HEK293 (cell line): ENCODE data around the gene HECTD4.

Source experiments
- CTCF ChIA-PET: fragments of 350-600 bp; formaldehyde crosslinking; extraction: SDS; loops from one replicate; lab custom pipeline; 2021; ENCODE audit warnings: antibody characterized with exemption; lab: Yijun Ruan, JAX
- POLR2A ChIA-PET: fragments of 300-600 bp; formaldehyde crosslinking; extraction: SDS; loops from one replicate; lab custom pipeline; 2020; ENCODE audit warnings: antibody characterized with exemption, inconsistent platforms; lab: Yijun Ruan, JAX
- H3K27ac ChIP-seq: fragments of 200-500 bp; sonication (Bioruptor generic); 2 replicates; pipeline ENCODE4 v1.5.1; 2014; ENCODE audit warnings: low read depth, low read length, control low read depth, inconsistent platforms; ENCODE audit errors: extremely low read depth
- H3K36me3 ChIP-seq, 2 experiments: fragments of 200-500 bp in 1 of 2; sonication (Bioruptor generic) in 1 of 2; 1 replicate in 1 of 2; 2 replicates in 1 of 2; pipeline ENCODE4 v1.5.1; 2014 to 2017; ENCODE audit warnings: inconsistent platforms in 2 of 2, low read length in 2 of 2; ENCODE audit not compliant: control insufficient read depth in 2 of 2, insufficient read depth in 1 of 2
- H3K4me1 ChIP-seq: fragments of 200-500 bp; sonication (Bioruptor generic); 2 replicates; pipeline ENCODE4 v1.5.1; 2014; ENCODE audit warnings: mild to moderate bottlenecking, low read length, inconsistent platforms; ENCODE audit not compliant: control insufficient read depth, insufficient read depth
- H3K4me3 ChIP-seq: 2 replicates; pipeline ENCODE4 v1.5.1; 2011; ENCODE audit warnings: low read depth, mild to moderate bottlenecking, control low read depth, low read length, moderate library complexity
- H3K9me3 ChIP-seq: fragments of 200-500 bp; sonication (Bioruptor generic); 2 replicates; pipeline ENCODE4 v1.5.1; 2014; ENCODE audit warnings: low read depth, low read length, inconsistent platforms; ENCODE audit not compliant: control insufficient read depth, insufficient read depth
- GLIS1 ChIP-seq: fragments of 450-650 bp; formaldehyde crosslinking; IDR thresholded peaks from 2 replicates; pipeline ENCODE4 v1.5.1; 2016; ENCODE audit warnings: missing biosample characterization, missing genetic modification characterization
- GLIS2 ChIP-seq: fragments of 450-650 bp; formaldehyde crosslinking; IDR thresholded peaks from 2 replicates; pipeline ENCODE4 v1.5.1; 2016; ENCODE audit warnings: missing biosample characterization, missing genetic modification characterization
- HIC1 ChIP-seq: fragments of 450-650 bp; formaldehyde crosslinking; IDR thresholded peaks from 2 replicates; pipeline ENCODE4 v1.5.1; 2016; ENCODE audit warnings: missing biosample characterization, missing genetic modification characterization
- HOXA7 ChIP-seq: sonication (generic); formaldehyde crosslinking; IDR thresholded peaks from 2 replicates; pipeline ENCODE4 v1.8.1; 2022; ENCODE audit warnings: missing genetic modification reagents, borderline replicate concordance
- MEIS1 ChIP-seq: sonication (generic); formaldehyde crosslinking; IDR thresholded peaks from 2 replicates; pipeline ENCODE4 v1.8.1; 2022; ENCODE audit warnings: missing genetic modification reagents, mild to moderate bottlenecking, borderline replicate concordance
- SP7 ChIP-seq: fragments of 450-650 bp; formaldehyde crosslinking; IDR thresholded peaks from 2 replicates; pipeline ENCODE4 v1.5.1; 2016; ENCODE audit warnings: missing biosample characterization, missing genetic modification characterization
- ZBTB1 ChIP-seq: fragments of 450-650 bp; formaldehyde crosslinking; IDR thresholded peaks from 2 replicates; pipeline ENCODE4 v1.5.1; 2016; ENCODE audit warnings: missing biosample characterization, missing genetic modification characterization
- ZNF10 ChIP-seq: fragments of 450-650 bp; formaldehyde crosslinking; IDR thresholded peaks from 2 replicates; pipeline ENCODE4 v1.5.1; 2017; ENCODE audit warnings: missing biosample characterization, missing genetic modification characterization
- ZNF132 ChIP-seq: fragments of 450-650 bp; formaldehyde crosslinking; IDR thresholded peaks from 2 replicates; pipeline ENCODE4 v1.5.1; 2017; ENCODE audit warnings: missing biosample characterization, missing genetic modification characterization, borderline replicate concordance
- ZNF184 ChIP-seq: fragments of 450-650 bp; IDR thresholded peaks from 2 replicates; pipeline ENCODE4 v1.5.1; 2018; ENCODE audit warnings: missing biosample characterization, mild to moderate bottlenecking, missing genetic modification characterization
- ZNF19 ChIP-seq: fragments of 450-650 bp; formaldehyde crosslinking; IDR thresholded peaks from 2 replicates; pipeline ENCODE4; 2016; ENCODE audit warnings: missing biosample characterization, missing genetic modification characterization, low read depth
- ZNF23 ChIP-seq: fragments of 450-650 bp; formaldehyde crosslinking; IDR thresholded peaks from 2 replicates; pipeline ENCODE4 v1.5.1; 2016; ENCODE audit warnings: missing biosample characterization, missing genetic modification characterization, borderline replicate concordance
- ZNF335 ChIP-seq: fragments of 450-650 bp; formaldehyde crosslinking; conservative IDR thresholded peaks from 2 replicates; pipeline ENCODE4 v1.5.1; 2016; ENCODE audit warnings: missing biosample characterization, missing genetic modification characterization
- ZNF341 ChIP-seq: fragments of 450-650 bp; formaldehyde crosslinking; IDR thresholded peaks from 2 replicates; pipeline ENCODE4; 2016; ENCODE audit warnings: low read depth, missing biosample characterization, missing genetic modification characterization
- ZNF354C ChIP-seq: fragments of 450-650 bp; formaldehyde crosslinking; IDR thresholded peaks from 2 replicates; pipeline ENCODE4 v1.5.1; 2016; ENCODE audit warnings: missing biosample characterization, missing genetic modification characterization, low read depth, borderline replicate concordance
- ZNF394 ChIP-seq: fragments of 450-650 bp; formaldehyde crosslinking; IDR thresholded peaks from 2 replicates; pipeline ENCODE4 v1.5.1; 2016; ENCODE audit warnings: missing biosample characterization, missing genetic modification characterization, mild to moderate bottlenecking, moderate library complexity, borderline replicate concordance
- ZNF600 ChIP-seq: fragments of 450-650 bp; formaldehyde crosslinking; IDR thresholded peaks from 2 replicates; pipeline ENCODE4 v1.5.1; 2016; ENCODE audit warnings: missing biosample characterization, missing genetic modification characterization
- TF ChIP-seq, protein P1 (sequence below): fragments of 450-650 bp; formaldehyde crosslinking; IDR thresholded peaks from 2 replicates; pipeline ENCODE4 v1.5.1; 2016; ENCODE audit warnings: missing biosample characterization, missing genetic modification characterization

The HECTD4 gene

DNA sequence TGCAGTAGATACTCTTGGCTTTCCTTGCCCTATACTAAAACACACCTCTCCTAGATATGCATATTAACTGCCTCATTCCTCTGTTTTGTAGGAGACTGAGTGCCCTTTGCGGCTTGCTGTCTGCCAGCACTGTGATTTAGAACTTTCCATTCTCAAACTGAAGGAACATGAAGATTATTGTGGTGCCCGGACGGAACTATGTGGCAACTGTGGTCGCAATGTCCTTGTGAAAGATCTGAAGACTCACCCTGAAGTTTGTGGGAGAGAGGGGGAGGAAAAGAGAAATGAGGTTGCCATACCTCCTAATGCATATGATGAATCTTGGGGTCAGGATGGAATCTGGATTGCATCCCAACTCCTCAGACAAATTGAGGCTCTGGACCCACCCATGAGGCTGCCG lies 241.5 kb downstream of the HECTD4 start:
- POLR2A ChIA-PET: interaction anchor here (1.7 kb wide), 1 partner anchor 14 kb away, joined by 9 read pairs; no protein-coding TSS in a partner anchor
- Histone ChIP-seq H3K36me3 (peaks cover 85 to 93% of the 10 kb centered on the region in 2 experiments), H3K9me3 (no peaks in the 10 kb centered on the region), H3K27ac (no peak overlapping the region), H3K4me1 (no peaks in the 10 kb centered on the region), H3K4me3 (no peak overlapping the region)
- CTCF ChIA-PET: no interaction called here
- TF ChIP-seq GLIS2 (tag by site-specific recombination) (no peak), MEIS1 (CRISPR knock-in tag) (no peak), ZBTB1 (no peak), ZNF354C (tag by site-specific recombination) (no peak), GLIS1 (tag by site-specific recombination) (no peak), SP7 (tag by site-specific recombination) (no peak), HIC1 (tag by site-specific recombination) (no peak), ZNF10 (tag by site-specific recombination) (no peak), HOXA7 (CRISPR knock-in tag) (no peak), ZNF394 (tag by site-specific recombination) (no peak), ZNF23 (tag by site-specific recombination) (no peak), ZNF132 (no peak), ZNF19 (tag by site-specific recombination) (no peak), ZNF335 (tag by site-specific recombination) (no peak)
- TF ChIP-seq, protein P1, sequence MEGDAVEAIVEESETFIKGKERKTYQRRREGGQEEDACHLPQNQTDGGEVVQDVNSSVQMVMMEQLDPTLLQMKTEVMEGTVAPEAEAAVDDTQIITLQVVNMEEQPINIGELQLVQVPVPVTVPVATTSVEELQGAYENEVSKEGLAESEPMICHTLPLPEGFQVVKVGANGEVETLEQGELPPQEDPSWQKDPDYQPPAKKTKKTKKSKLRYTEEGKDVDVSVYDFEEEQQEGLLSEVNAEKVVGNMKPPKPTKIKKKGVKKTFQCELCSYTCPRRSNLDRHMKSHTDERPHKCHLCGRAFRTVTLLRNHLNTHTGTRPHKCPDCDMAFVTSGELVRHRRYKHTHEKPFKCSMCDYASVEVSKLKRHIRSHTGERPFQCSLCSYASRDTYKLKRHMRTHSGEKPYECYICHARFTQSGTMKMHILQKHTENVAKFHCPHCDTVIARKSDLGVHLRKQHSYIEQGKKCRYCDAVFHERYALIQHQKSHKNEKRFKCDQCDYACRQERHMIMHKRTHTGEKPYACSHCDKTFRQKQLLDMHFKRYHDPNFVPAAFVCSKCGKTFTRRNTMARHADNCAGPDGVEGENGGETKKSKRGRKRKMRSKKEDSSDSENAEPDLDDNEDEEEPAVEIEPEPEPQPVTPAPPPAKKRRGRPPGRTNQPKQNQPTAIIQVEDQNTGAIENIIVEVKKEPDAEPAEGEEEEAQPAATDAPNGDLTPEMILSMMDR (tag by site-specific recombination): no peak

- CTCF ChIA-PET: interaction anchor here (0.6 kb wide), 1 partner anchor 63 kb away, joined by 3 read pairs; no protein-coding TSS in a partner anchor
- H3K4me3 ChIP-seq: no peak overlapping the region
- no peak for TF ChIP-seq ZNF341 (tag by site-specific recombination)
- H3K27ac ChIP-seq: no peak overlapping the region
- POLR2A ChIA-PET: no interaction called here
- H3K36me3 ChIP-seq: peaks cover 47 to 73% of the 10 kb centered on the region in 2 experiments
- no peaks in the 10 kb centered on the region for H3K9me3 ChIP-seq
- no peaks in the 10 kb centered on the region for H3K4me1 ChIP-seq
Observed at GRCh38 chr12:112134731-112135130, 247.5 kb downstream of the HECTD4 start.

DNA sequence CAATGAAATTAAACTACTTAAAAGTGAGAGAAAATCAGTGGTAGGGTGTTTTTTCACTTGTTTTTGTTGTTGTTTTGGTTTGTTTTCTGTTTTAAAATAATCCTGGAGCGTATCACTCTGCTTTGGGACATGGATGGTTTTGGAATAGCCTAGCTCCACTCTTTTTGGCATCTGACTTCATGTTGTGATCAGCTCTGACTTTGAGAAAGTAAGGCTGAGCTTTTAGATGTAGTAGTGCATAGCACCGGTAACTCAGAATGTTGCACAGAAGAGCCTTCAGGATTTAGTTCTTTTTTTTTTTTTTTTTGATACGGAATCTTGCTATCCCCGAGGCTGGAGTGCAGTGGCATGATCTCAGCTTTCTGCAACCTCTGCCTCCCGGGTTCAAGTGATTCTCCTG lies 248.8 kb downstream of the HECTD4 start:
- peak; percentile 68; the same call in 1 of the 2 replicates for TF ChIP-seq ZNF600 (tag by site-specific recombination)
- TF ChIP-seq ZNF184 (tag by site-specific recombination): no peak
- TF ChIP-seq SP7 (tag by site-specific recombination): no peak
- Histone ChIP-seq H3K9me3 (no peaks in the 10 kb centered on the region), H3K36me3 (peaks cover 34 to 61% of the 10 kb centered on the region in 2 experiments), H3K27ac (no peak overlapping the region), H3K4me1 (no peaks in the 10 kb centered on the region), H3K4me3 (no peak overlapping the region)
- ChIA-PET CTCF (interaction anchor here (0.6 to 1.1 kb wide), 4 partner anchors 21 to 333 kb away, joined by 3 to 6 read pairs (median 4); no protein-coding TSS in a partner anchor), POLR2A (interaction anchor here (0.7 to 1.9 kb wide), 2 partner anchors 11 to 30 kb away, joined by 5 to 6 read pairs; no protein-coding TSS in a partner anchor)
